Hepatocyte (in vitro differentiated cells): ENCODE results near the gene HDAC1. TPM values are rescaled to one million over a fixed set of nuclear protein-coding genes. Genes with fewer than 3 reads are reported as not detected.

Experiments used
- DNase-seq: peaks from one replicate; pipeline ENCODE4 v3.0.0-alpha.2; 2016; ENCODE audit warnings: low spot score
- H2AFZ ChIP-seq: fragments of 200-600 bp; sonication (generic); 2 replicates; pipeline ENCODE4 v1.6.0; 2016; ENCODE audit warnings: antibody characterized with exemption, mild to moderate bottlenecking
- H3K27ac ChIP-seq: fragments of 200-600 bp; sonication (generic); 2 replicates; pipeline ENCODE4 v1.5.1; 2016; ENCODE audit warnings: mild to moderate bottlenecking
- H3K27me3 ChIP-seq: fragments of 200-600 bp; sonication (generic); 2 replicates; pipeline ENCODE4 v1.6.1; 2016
- H3K36me3 ChIP-seq: fragments of 200-600 bp; sonication (generic); replicated peaks from 2 replicates; pipeline ENCODE4 v1.5.1; 2016; ENCODE audit warnings: low read depth; ENCODE audit not compliant: insufficient read depth
- H3K4me1 ChIP-seq: fragments of 200-600 bp; sonication (generic); 2 replicates; pipeline ENCODE4 v1.5.1; 2016; ENCODE audit warnings: mild to moderate bottlenecking, moderate library complexity; ENCODE audit not compliant: insufficient read depth
- H3K4me2 ChIP-seq: fragments of 200-600 bp; sonication (generic); 2 replicates; pipeline ENCODE4 v1.6.0; 2016
- H3K4me3 ChIP-seq: fragments of 200-600 bp; sonication (generic); 2 replicates; pipeline ENCODE4 v1.5.1; 2016; ENCODE audit warnings: mild to moderate bottlenecking
- H3K79me2 ChIP-seq: fragments of 200-600 bp; sonication (generic); 2 replicates; pipeline ENCODE4 v1.6.0; 2017; ENCODE audit warnings: mild to moderate bottlenecking
- H3K9me2 ChIP-seq: fragments of 200-600 bp; sonication (generic); replicated peaks from 2 replicates; pipeline ENCODE4 v1.6.0; 2017; ENCODE audit warnings: mild to moderate bottlenecking; ENCODE audit not compliant: insufficient read depth
- H3K9me3 ChIP-seq: fragments of 200-600 bp; sonication (generic); 2 replicates; pipeline ENCODE4 v1.5.1; 2016; ENCODE audit warnings: low read depth, mild to moderate bottlenecking
- H4K20me1 ChIP-seq: fragments of 200-600 bp; sonication (generic); 2 replicates; pipeline ENCODE4 v1.6.0; 2016; ENCODE audit warnings: mild to moderate bottlenecking; ENCODE audit not compliant: insufficient read depth, poor library complexity, severe bottlenecking
- EZH2 ChIP-seq: fragments of 200-600 bp; sonication (generic); IDR thresholded peaks from 2 replicates; pipeline ENCODE4 v1.6.1; 2016; ENCODE audit warnings: antibody characterized with exemption, mild to moderate bottlenecking, borderline replicate concordance
- EZH2phosphoT487 ChIP-seq: fragments of 200-600 bp; sonication (generic); IDR thresholded peaks from one replicate; pipeline ENCODE4 v1.6.1; 2018; ENCODE audit warnings: antibody characterized with exemption, mild to moderate bottlenecking, low read depth, moderate library complexity; ENCODE audit not compliant: unreplicated experiment, severe bottlenecking
- WGBS: methylation state at CpG from one replicate; pipeline ENCODE4 v1.1.6; 2016; ENCODE audit warnings: low lambda C conversion rate; ENCODE audit errors: missing lambda C conversion rate; 5-methylcytosine and 5-hydroxymethylcytosine counted together
- polyA plus RNA-seq: library from polyadenylated mRNA; unstranded; fragments of >200 nt; fragmentation: Nextera tagmentation; extraction: Ambion mirVana; gene quantifications from 2 replicates; pipeline ENCODE4 v1.2.1, GENCODE V29; 2016
- total RNA-seq: library from RNA; depleted of rRNA; stranded (reverse); fragments of >200 nt; gene quantifications from 2 replicates; pipeline ENCODE4 v1.2.3, GENCODE V29; 2014
- TF ChIP-seq, protein P1 (sequence below): fragments of 200-600 bp; sonication (generic); IDR thresholded peaks from 2 replicates; pipeline ENCODE4 v1.5.1; 2016; ENCODE audit warnings: antibody characterized with exemption, mild to moderate bottlenecking; ENCODE audit not compliant: poor library complexity

Gene HDAC1
- total and polyA plus RNA-seq, 2 experiments from 2014 or later, result 94.6 to 117 TPM

DNA sequence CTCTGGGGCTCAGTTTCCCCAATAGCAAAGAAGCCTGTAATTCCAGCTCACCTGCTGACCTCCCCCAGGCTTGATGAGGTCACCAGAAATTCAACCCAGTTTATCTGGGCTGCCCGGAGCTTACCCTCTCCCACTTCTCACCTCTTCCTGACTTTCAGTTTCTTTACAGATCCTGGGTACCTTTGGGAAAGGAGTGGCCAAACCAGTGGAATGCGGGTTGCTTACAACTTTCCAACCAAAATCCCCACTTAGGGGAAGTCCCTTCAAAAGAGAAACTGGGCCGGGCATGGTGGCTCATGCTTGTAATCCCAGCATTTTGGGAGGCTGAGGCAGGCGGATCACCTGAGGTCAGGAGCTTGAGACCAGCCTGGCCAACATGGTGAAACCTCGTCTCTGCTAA is 50.1 kb downstream of the HDAC1 start:
- Histone ChIP-seq H3K36me3 (no peaks in the 10 kb centered on the region), H2AFZ (no peak overlapping the region), H3K79me2 (no peaks in the 10 kb centered on the region), H3K4me2 (no peak overlapping the region), H3K27ac (no peak overlapping the region), H3K9me3 (no peaks in the 10 kb centered on the region), H4K20me1 (no peaks in the 10 kb centered on the region), H3K9me2 (no peaks in the 10 kb centered on the region), H3K4me3 (no peak overlapping the region), H3K4me1 (peaks cover 8% of the 10 kb centered on the region), H3K27me3 (no peaks in the 10 kb centered on the region)
- TF ChIP-seq EZH2 (no peak), EZH2phosphoT487 (no peak)
- TF ChIP-seq, protein P1, sequence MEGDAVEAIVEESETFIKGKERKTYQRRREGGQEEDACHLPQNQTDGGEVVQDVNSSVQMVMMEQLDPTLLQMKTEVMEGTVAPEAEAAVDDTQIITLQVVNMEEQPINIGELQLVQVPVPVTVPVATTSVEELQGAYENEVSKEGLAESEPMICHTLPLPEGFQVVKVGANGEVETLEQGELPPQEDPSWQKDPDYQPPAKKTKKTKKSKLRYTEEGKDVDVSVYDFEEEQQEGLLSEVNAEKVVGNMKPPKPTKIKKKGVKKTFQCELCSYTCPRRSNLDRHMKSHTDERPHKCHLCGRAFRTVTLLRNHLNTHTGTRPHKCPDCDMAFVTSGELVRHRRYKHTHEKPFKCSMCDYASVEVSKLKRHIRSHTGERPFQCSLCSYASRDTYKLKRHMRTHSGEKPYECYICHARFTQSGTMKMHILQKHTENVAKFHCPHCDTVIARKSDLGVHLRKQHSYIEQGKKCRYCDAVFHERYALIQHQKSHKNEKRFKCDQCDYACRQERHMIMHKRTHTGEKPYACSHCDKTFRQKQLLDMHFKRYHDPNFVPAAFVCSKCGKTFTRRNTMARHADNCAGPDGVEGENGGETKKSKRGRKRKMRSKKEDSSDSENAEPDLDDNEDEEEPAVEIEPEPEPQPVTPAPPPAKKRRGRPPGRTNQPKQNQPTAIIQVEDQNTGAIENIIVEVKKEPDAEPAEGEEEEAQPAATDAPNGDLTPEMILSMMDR, result no peak
- 73% methylated on average over 5 of the region's 5 CpGs for WGBS
- DNase-seq, result no peak

DNA sequence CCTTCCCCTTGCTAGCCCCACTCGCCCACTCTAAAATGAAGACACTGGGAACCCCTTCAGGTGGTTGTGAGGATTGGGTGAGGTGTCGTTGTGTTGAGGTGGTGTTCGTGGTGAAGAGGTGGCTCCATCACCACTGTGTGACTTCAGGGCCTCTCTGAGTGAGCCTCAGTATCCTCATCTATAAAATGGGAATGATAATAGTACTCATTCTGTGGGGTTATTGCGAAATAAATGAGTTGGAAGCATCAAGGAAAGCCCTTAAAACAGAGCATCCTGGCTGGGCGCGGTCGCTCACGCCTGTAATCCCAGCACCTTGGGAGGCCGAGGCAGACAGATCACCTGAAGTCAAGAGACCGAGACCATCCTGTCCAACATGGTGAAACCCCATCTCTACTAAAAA is 50.8 kb downstream of the HDAC1 start:
- Histone ChIP-seq H3K79me2 (no peaks in the 10 kb centered on the region), H3K9me2 (no peaks in the 10 kb centered on the region), H3K36me3 (no peaks in the 10 kb centered on the region), H3K27ac (no peak overlapping the region), H3K4me1 (peaks cover 8% of the 10 kb centered on the region), H3K4me2 (no peak overlapping the region), H3K9me3 (no peaks in the 10 kb centered on the region), H4K20me1 (no peaks in the 10 kb centered on the region), H3K27me3 (no peaks in the 10 kb centered on the region), H3K4me3 (no peak overlapping the region), H2AFZ (no peak overlapping the region)
- no peak for TF ChIP-seq EZH2phosphoT487
- DNase-seq, result no peak
- WGBS, result 96% methylated on average over 10 of the region's 10 CpGs

DNA sequence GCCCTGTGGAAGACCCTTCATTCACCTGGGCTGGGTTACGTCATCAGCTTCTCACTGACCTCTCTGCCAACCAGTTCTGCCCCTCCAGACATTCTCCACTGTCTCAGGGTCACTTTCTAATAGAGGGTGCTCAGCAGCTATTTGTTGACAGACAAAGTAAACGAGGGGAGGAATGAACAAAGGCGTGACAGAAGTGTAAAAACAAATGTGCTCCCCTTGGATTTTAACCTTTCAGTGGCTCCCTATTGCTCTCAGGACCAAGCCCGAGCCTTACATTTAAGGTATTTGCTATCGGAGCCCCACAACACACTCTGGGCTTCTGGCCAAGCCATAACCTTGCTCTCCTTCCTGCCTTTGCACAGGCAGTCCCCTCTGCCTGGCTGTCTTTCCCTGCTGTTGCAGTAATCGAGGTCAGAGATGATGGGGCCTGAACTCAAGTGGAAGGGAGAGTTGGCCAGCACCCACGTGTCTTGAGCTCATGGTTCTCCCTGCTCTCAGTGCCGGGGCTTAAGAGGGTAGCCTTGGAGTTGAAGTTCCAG is 53.5 kb downstream of the HDAC1 start:
- Histone ChIP-seq H3K27me3 (no peaks in the 10 kb centered on the region), H3K79me2 (no peaks in the 10 kb centered on the region), H4K20me1 (no peaks in the 10 kb centered on the region), H2AFZ (no peak overlapping the region), H3K36me3 (no peaks in the 10 kb centered on the region), H3K4me2 (no peak overlapping the region), H3K4me3 (no peak overlapping the region), H3K4me1 (peaks cover 8% of the 10 kb centered on the region), H3K9me2 (no peaks in the 10 kb centered on the region), H3K9me3 (no peaks in the 10 kb centered on the region), H3K27ac (peak overlapping the region; percentile 43)
- no peak for DNase-seq
- WGBS, result 55% methylated on average over 8 of the region's 8 CpGs
- TF ChIP-seq EZH2 (no peak), EZH2phosphoT487 (no peak)
- TF ChIP-seq, protein P1, result no peak

DNA sequence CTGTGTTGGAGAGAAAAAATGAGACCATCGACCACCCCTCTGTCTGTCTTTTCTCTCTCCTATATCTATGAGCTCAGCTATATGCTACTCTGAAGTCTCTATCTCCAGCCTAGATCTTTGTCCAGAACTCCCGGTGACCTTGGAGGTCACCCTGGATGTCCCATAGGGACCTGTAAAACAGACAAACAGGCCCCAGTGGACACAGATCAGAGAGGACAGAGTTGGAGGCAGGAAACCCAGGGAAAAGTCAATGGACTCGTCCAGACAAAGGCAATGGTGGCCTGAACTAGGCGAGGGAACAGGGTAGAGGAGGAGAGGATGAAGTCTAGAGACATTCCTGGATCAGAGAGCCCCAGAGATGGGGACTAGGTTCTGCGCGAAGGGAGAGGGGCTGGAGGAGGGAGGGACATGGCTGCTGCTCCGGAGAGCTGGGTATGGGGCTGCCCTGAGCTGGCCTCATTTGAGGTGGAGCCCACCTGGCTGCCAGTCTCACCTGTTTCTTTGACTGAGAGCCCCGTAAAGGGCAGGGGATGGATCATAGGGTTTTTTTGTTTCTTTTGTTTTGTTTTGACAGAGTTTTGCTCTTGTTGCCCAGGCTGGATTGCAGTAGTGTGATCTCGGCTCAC is 54.8 kb downstream of the HDAC1 start:
- DNase-seq, result no peak
- Histone ChIP-seq H3K27ac (no peak overlapping the region), H3K9me3 (no peaks in the 10 kb centered on the region), H3K36me3 (no peaks in the 10 kb centered on the region), H4K20me1 (no peaks in the 10 kb centered on the region), H3K4me2 (no peak overlapping the region), H3K79me2 (no peaks in the 10 kb centered on the region), H2AFZ (no peak overlapping the region), H3K4me1 (peaks cover 8% of the 10 kb centered on the region), H3K27me3 (no peaks in the 10 kb centered on the region), H3K9me2 (no peaks in the 10 kb centered on the region), H3K4me3 (no peak overlapping the region)
- TF ChIP-seq, protein P1, result no peak
- TF ChIP-seq EZH2phosphoT487 (no peak), EZH2 (no peak)
- 86% methylated on average over 9 of the region's 9 CpGs for WGBS
